Colonic mucosa (tissue), 4 donors: Measurements from ENCODE around the gene XKR3. TPM values are rescaled to one million over a fixed set of nuclear protein-coding genes. Genes with fewer than 3 reads are reported as not detected.

ENCODE experiments used
- DNase-seq: peaks from one replicate; pipeline ENCODE4 v3.0.0-alpha.2; 2020
- H3K27ac ChIP-seq: fragments of 200-600 bp; one replicate; pipeline ENCODE4 v1.8.0; 2021
- H3K27me3 ChIP-seq: fragments of 200-600 bp; one replicate; pipeline ENCODE4 v1.8.0; 2021
- H3K36me3 ChIP-seq: fragments of 200-600 bp; one replicate; pipeline ENCODE4 v1.8.0; 2021
- H3K4me1 ChIP-seq: fragments of 200-600 bp; one replicate; pipeline ENCODE4 v1.8.0; 2021; ENCODE audit warnings: mild to moderate bottlenecking
- H3K4me3 ChIP-seq: fragments of 200-600 bp; one replicate; pipeline ENCODE4 v1.8.0; 2021
- H3K9ac ChIP-seq, 2 donors: one replicate each; pipeline ENCODE4 v1.7.0; 2013; ENCODE audit warnings: control low read depth in 2 of 2, low read depth in 2 of 2, low read length in 2 of 2
- H3K9me3 ChIP-seq: fragments of 200-600 bp; one replicate; pipeline ENCODE4 v1.8.0; 2021
- intact Hi-C: fragments of 100-400 bp; cut with DNase I; formaldehyde crosslinking; loops from one replicate; pipeline ENCODE4 v1.14.1; 2022
- total RNA-seq, 2 donors: library from RNA; stranded (reverse); fragmentation: NEBNext Ultra II Directional in 1 of 2; extraction: Animal tissue kit (Norgen Biotek cat#: 25700) in 1 of 2; gene quantifications; one replicate each; pipeline ENCODE4 v1.2.1, GENCODE V29; 2021
- TF ChIP-seq, protein P1 (sequence below): fragments of 200-600 bp; IDR thresholded peaks from one replicate; pipeline ENCODE4 v1.8.0; 2022; ENCODE audit warnings: antibody characterized with exemption, mild to moderate bottlenecking
- donor health status: healthy.
- donor health status: DM: no; HTN: no; CAD: no.
- donor health status: DM: no; HTN: no; CAD: no.

The XKR3 gene
- total RNA-seq, 2 donors from 2014 or later, result not detected

- no peaks in the 10 kb centered on the region for H3K27me3 ChIP-seq
- H3K36me3 ChIP-seq, result no peaks in the 10 kb centered on the region
- no peaks in the 10 kb centered on the region for H3K4me1 ChIP-seq
- H3K9ac ChIP-seq, result no peak overlapping the region
- peaks cover 3% of the 10 kb centered on the region for H3K9me3 ChIP-seq
- TF ChIP-seq, protein P1, sequence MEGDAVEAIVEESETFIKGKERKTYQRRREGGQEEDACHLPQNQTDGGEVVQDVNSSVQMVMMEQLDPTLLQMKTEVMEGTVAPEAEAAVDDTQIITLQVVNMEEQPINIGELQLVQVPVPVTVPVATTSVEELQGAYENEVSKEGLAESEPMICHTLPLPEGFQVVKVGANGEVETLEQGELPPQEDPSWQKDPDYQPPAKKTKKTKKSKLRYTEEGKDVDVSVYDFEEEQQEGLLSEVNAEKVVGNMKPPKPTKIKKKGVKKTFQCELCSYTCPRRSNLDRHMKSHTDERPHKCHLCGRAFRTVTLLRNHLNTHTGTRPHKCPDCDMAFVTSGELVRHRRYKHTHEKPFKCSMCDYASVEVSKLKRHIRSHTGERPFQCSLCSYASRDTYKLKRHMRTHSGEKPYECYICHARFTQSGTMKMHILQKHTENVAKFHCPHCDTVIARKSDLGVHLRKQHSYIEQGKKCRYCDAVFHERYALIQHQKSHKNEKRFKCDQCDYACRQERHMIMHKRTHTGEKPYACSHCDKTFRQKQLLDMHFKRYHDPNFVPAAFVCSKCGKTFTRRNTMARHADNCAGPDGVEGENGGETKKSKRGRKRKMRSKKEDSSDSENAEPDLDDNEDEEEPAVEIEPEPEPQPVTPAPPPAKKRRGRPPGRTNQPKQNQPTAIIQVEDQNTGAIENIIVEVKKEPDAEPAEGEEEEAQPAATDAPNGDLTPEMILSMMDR, result no peak
- H3K4me3 ChIP-seq, result no peak overlapping the region
- no peak for DNase-seq
- intact Hi-C loops, result no loop called here
- no peak overlapping the region for H3K27ac ChIP-seq
Observed at GRCh38 chr22:16831257-16831656, 6.0 kb upstream of the XKR3 start.

DNA sequence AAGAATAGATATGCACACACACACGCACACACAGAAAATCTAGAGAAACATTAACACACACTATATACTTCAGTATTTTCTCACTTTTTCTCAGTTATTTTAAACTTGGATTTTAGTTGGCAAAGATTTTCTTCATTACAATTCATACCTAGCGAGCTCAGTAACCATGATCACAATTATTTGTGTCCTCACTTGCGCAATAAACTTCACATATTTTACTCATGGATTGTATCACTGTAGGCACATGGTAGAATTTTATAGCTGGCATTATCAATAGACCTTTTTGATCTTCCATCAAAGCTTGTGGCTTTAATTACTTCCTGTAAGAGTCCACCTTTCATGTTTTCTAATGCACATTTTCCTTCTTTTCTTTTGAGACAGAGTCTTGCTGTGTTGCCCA lies 4.8 kb upstream of the XKR3 start:
- Histone ChIP-seq H3K27me3 (no peaks in the 10 kb centered on the region), H3K9me3 (peaks cover 3% of the 10 kb centered on the region), H3K27ac (no peak overlapping the region), H3K9ac (no peak overlapping the region), H3K4me1 (no peaks in the 10 kb centered on the region), H3K4me3 (no peak overlapping the region), H3K36me3 (no peaks in the 10 kb centered on the region)
- TF ChIP-seq, protein P1, result no peak
- intact Hi-C loops, result no loop called here
- DNase-seq, result no peak

- H3K36me3 ChIP-seq, result no peaks in the 10 kb centered on the region
- intact Hi-C loops, result no loop called here
- no peak overlapping the region for H3K27ac ChIP-seq
- no peaks in the 10 kb centered on the region for H3K27me3 ChIP-seq
- no peak for DNase-seq
- no peak overlapping the region for H3K4me3 ChIP-seq
- no peak overlapping the region for H3K9ac ChIP-seq
- TF ChIP-seq, protein P1, result no peak
- no peaks in the 10 kb centered on the region for H3K4me1 ChIP-seq
- peaks cover 3% of the 10 kb centered on the region for H3K9me3 ChIP-seq
Observed at GRCh38 chr22:16828876-16829275, 3.7 kb upstream of the XKR3 start.

DNA sequence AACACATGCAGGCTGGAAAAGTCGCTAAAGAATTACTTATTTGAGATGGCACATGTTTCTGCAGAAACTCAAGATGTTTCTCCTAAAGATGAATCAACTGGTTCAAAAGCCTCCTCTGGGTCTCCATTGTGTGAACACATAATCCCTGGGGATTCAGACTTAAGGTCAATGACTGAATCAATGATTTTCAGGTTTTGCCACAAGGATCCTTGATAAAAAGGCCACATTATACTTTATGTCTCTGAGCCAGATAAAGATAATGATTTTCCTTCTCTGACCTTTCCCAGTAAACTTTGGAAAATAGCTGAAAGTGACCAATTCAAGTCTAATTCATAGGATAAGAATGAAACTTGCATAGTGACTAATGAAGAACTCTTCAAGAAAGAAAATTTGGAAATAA lies 2.3 kb upstream of the XKR3 start:
- no peaks in the 10 kb centered on the region for H3K36me3 ChIP-seq
- H3K9ac ChIP-seq, result no peak overlapping the region
- H3K27me3 ChIP-seq, result no peaks in the 10 kb centered on the region
- H3K4me3 ChIP-seq, result no peak overlapping the region
- no peak for DNase-seq
- H3K9me3 ChIP-seq, result peaks cover 3% of the 10 kb centered on the region
- H3K27ac ChIP-seq, result no peak overlapping the region
- no peaks in the 10 kb centered on the region for H3K4me1 ChIP-seq
- intact Hi-C loops, result no loop called here
- TF ChIP-seq, protein P1, result no peak

GRCh38 chr22:16819249-16819648 lies 6.0 kb downstream of the XKR3 start:
- TF ChIP-seq, protein P1, result no peak
- no peak overlapping the region for H3K9ac ChIP-seq
- no peak for DNase-seq

DNA sequence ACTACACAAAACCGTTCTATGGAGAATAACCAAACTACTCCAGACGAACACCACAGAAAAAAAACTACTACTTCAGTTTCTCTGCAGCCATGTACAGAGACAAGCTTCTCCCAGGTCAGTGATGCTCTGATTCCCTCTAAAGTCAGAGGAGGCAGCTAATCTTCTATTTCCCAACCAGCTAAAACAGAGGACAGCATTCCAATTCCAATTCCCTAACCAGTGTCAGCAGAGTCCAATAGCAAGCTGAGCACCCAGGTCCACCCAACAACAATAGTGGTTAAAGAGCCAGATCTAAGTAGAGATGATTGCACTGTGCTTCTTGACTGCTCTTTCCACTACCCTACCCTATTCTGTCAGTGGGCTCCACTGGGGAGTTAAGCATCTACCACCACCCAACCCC lies 6.7 kb downstream of the XKR3 start:
- TF ChIP-seq, protein P1, result no peak

More at GRCh38 chr22:16819249-16819648, 6.0 kb downstream of the XKR3 start:
- Histone ChIP-seq H3K4me3 (no peak overlapping the region), H3K36me3 (no peaks in the 10 kb centered on the region), H3K9me3 (peaks cover 3% of the 10 kb centered on the region), H3K4me1 (no peaks in the 10 kb centered on the region), H3K27ac (no peak overlapping the region), H3K27me3 (no peaks in the 10 kb centered on the region)
- intact Hi-C loops, result no loop called here

More for the DNA sequence above, 6.7 kb downstream of the XKR3 start:
- DNase-seq, result no peak
- Histone ChIP-seq H3K27me3 (no peaks in the 10 kb centered on the region), H3K36me3 (no peaks in the 10 kb centered on the region), H3K4me3 (no peak overlapping the region), H3K9me3 (peaks cover 3% of the 10 kb centered on the region), H3K27ac (no peak overlapping the region), H3K9ac (no peak overlapping the region), H3K4me1 (no peaks in the 10 kb centered on the region)
- intact Hi-C loops, result no loop called here
